Natural killer cell treated with Interleukin-12 subunit alpha and Interleukin-12 subunit beta and Interleukin-15 and Interleukin-18, amount 100 ng/mL, for 72 hours (primary cell): ENCODE measurements around the gene SEMA5B. TPM values are rescaled to one million over a fixed set of nuclear protein-coding genes. Genes with fewer than 3 reads are reported as not detected.
A peak's percentile ranks its signal among the peaks of the same experiment; 100 is the strongest.

ENCODE experiments used
- ATAC-seq, 2 donors: fragments of 150-1000 bp; cut with Tn5 transposase in 1 of 2; sonication (Bioruptor Pico), chemical (Tn5 transposase) in 1 of 2; 2 replicates each; pipeline ENCODE4 v1.10.0; 2021
- DNase-seq: peaks from one replicate; pipeline ENCODE4 v3.0.0; 2022; ENCODE audit warnings: low spot score
- H3K27ac Mint-ChIP-seq, 2 donors: 1 replicate in 1 of 2; 2 replicates in 1 of 2; pipeline ENCODE4 v1.8.0; 2022; ENCODE audit warnings: mixed read lengths in 2 of 2, mild to moderate bottlenecking in 1 of 2, moderate library complexity in 1 of 2
- H3K27me3 Mint-ChIP-seq, 2 donors: 1 replicate in 1 of 2; 2 replicates in 1 of 2; pipeline ENCODE4 v1.8.0; 2022; ENCODE audit warnings: mixed read lengths in 2 of 2
- H3K36me3 Mint-ChIP-seq: one replicate; pipeline ENCODE4 v1.8.0; 2022; ENCODE audit warnings: mixed read lengths
- H3K4me1 Mint-ChIP-seq, 2 donors: 1 replicate in 1 of 2; 2 replicates in 1 of 2; pipeline ENCODE4 v1.8.0; 2022; ENCODE audit warnings: low read depth in 2 of 2, mixed read lengths in 2 of 2, mild to moderate bottlenecking in 1 of 2
- H3K4me3 Mint-ChIP-seq: one replicate; pipeline ENCODE4 v1.8.0; 2022; ENCODE audit warnings: mixed read lengths
- H3K9me3 Mint-ChIP-seq: 2 replicates; pipeline ENCODE4 v1.8.0; 2022; ENCODE audit warnings: mixed read lengths
- total RNA-seq, 2 donors: library from RNA; stranded (reverse); gene quantifications; one replicate each; pipeline ENCODE4 v1.2.3, GENCODE V29; 2022

SEMA5B gene
- total RNA-seq, 2 donors from 2014 or later = not detected

DNA sequence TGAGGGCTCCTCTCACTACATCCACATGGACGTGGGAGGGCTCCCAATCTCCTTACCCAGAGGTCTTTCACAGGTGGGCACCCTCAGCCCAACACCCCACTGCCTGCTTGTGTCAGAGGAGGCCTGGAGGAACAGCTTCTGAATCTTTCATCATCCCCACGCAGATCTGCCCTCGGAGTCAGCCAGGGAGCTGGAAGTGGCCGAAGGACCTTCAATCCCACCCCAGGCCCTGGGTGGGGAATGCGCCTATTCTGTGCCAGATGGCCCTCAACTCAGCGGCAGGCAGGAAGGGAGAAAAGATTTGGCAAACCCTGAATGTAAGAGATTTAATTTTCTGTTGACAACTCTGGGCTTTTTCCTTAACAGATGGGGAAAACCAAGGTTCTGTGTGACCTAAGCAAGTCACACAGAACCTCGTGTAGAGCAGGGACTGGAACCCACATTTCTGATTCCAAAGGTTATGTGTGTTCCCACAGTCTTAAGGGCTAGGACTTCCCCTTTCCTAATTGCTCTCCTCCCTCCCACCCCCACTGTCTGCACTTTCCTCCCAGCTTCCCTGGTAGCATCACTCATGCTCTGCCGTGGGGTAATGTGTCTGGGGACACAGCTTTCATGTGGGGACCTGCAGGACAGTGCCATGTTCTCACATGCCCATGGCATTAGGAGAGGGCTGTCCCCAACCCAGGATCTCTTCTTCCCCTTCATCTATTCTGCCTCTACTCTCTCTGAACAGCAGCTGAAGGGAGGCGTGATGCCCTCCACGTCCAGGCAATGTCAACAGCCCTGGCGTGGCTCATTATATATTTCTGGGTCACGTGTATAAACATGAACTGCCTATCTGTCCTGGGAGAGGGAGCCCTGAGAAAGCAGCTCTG is 98.1 kb downstream of the SEMA5B start:
- Mint-ChIP-seq H3K4me1 (no peaks in the 10 kb centered on the region), H3K27ac (no peak overlapping the region), H3K36me3 (no peaks in the 10 kb centered on the region), H3K4me3 (no peak overlapping the region), H3K27me3 (peaks cover 15 to 22% of the 10 kb centered on the region in 2 donors), H3K9me3 (no peaks in the 10 kb centered on the region)
- DNase-seq = no peak
- ATAC-seq = no peak

DNA sequence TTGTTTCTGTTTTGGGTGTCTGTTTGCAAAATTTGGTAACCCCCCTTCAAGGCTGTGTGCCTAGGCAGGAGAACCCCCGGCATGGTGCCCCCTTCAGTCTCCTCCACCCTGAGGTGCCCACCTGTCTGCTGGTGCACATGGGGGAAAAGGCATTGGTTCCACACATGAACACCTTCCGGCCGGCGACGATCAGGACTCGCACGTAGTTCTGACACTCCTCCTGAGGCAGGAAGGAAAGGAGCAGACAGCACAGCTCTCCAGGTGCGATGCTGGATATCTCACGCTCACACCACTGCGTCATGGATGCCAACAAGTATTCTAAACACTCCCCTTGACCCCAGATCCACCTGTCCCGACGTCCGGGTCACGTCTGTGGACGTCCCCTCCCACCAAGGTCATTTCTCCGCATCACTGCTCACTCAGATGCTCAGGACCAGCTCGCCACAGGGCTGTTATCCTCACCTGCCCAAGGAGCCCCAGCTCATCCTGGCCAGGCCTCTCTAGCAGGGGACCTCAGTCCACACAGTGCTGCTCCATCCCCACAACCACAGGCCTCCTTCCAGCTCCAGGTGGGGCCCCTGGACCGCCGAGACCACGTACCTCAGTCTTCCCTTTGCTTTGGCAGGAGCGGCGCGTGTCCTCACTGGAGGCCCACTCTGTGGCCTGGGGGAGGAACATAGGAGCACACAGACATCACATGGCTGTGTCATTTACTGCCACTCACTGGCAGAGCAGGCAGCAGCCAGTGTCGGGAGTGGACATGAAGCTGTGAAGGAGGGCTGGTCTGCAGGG is 99.0 kb downstream of the SEMA5B start:
- DNase-seq (no peak), ATAC-seq (peak in 1 of 2 donors; percentile 16)
- peaks cover 13 to 19% of the 10 kb centered on the region in 2 donors for H3K27me3 Mint-ChIP-seq
- no peak overlapping the region for H3K27ac Mint-ChIP-seq
- H3K36me3 Mint-ChIP-seq = no peaks in the 10 kb centered on the region
- no peaks in the 10 kb centered on the region for H3K4me1 Mint-ChIP-seq
- no peaks in the 10 kb centered on the region for H3K9me3 Mint-ChIP-seq
- H3K4me3 Mint-ChIP-seq = no peak overlapping the region

DNA sequence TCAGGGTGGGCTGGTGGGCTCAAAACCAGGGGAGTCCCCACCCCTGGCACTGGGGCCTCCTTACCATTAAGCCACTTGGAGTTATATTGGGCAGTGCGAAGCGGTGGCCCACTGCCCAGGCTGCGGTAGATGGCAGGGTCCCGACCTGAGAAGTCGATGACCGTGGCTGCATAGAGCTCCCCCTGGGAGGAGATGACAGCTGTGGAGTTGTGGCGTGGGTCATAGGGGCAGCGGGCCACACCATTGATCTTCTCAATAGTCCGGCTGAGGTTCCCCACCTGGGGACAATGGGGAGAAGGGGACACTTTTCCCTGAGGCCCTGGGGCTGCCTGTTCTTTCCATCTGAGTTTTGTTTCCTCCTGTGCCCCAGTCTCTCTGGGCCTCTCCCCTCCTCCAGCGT is 99.8 kb downstream of the SEMA5B start:
- no peak overlapping the region for H3K4me3 Mint-ChIP-seq
- H3K36me3 Mint-ChIP-seq = no peaks in the 10 kb centered on the region
- no peaks in the 10 kb centered on the region for H3K9me3 Mint-ChIP-seq
- ATAC-seq (peak in 1 of 2 donors; percentile 12), DNase-seq (no peak)
- no peak overlapping the region for H3K27ac Mint-ChIP-seq
- H3K27me3 Mint-ChIP-seq = peaks cover 6 to 14% of the 10 kb centered on the region in 2 donors
- H3K4me1 Mint-ChIP-seq = no peaks in the 10 kb centered on the region

DNA sequence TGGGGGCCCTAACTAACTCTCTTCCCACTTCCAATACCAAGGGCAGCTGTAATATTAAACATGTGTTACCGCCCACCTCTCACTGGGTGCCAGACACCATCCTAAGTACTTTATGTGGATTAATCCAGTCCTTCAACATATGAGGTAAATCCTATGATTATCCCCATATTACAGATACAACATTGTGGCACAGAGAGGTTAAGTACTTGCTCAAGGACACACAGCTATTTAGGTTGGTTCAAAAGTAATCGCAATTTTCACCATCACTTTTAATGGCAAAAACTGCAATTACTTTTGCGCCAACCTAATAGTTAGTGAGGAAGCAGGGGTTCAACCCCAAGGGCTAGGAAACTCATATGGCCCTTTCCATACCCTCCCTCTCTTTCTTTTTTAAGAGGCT is 100.8 kb downstream of the SEMA5B start:
- H3K27ac Mint-ChIP-seq = no peak overlapping the region
- no peak for ATAC-seq
- no peaks in the 10 kb centered on the region for H3K36me3 Mint-ChIP-seq
- no peak for DNase-seq
- peaks cover 6 to 17% of the 10 kb centered on the region in 2 donors for H3K27me3 Mint-ChIP-seq
- no peak overlapping the region for H3K4me3 Mint-ChIP-seq
- no peaks in the 10 kb centered on the region for H3K4me1 Mint-ChIP-seq
- no peaks in the 10 kb centered on the region for H3K9me3 Mint-ChIP-seq

DNA sequence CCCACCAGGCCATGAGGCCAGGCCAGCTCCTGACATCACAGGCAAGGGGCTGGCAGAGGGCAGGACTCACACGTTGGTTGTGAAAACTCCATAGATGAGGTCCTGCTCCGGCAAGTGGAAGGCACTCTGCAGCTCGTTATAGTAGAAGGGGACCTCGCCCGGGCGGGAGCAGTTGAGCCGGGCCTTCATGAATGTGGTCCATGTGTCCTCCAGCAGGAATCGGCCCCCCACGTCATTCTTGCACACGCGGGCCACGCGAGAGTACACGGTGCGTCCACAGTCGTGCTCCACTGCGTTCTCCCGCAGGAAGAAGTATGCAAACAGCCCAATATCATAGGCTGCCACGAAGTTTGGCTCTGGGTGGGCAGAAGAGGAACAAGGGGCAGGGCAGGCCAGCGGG is 101.2 kb downstream of the SEMA5B start:
- Mint-ChIP-seq H3K4me1 (no peaks in the 10 kb centered on the region), H3K27me3 (peaks cover 4 to 17% of the 10 kb centered on the region in 2 donors), H3K4me3 (no peak overlapping the region), H3K27ac (no peak overlapping the region), H3K9me3 (no peaks in the 10 kb centered on the region), H3K36me3 (no peaks in the 10 kb centered on the region)
- ATAC-seq (no peak), DNase-seq (no peak)

DNA sequence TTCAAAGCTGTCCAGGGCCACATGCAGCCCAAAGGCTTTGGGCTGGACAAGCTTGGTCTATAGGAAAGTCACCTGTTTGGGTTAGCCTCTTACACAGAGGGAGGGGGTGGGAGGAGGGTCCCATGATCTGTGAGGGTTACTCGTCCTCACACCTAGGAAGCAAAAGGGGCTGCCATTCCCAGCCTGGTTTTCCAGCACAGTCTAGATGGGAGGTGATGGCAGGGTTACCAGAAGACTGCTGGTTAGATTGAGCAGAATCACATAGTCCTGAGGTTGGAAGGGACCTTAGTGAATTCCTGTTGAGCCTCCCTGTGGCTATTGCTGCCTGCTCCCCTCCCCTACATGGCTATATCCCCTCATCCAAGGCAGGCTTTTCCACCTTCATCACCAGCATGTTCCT is 101.8 kb downstream of the SEMA5B start:
- Mint-ChIP-seq H3K4me1 (no peaks in the 10 kb centered on the region), H3K27ac (no peak overlapping the region), H3K4me3 (no peak overlapping the region), H3K36me3 (no peaks in the 10 kb centered on the region), H3K9me3 (no peaks in the 10 kb centered on the region), H3K27me3 (peaks cover 0 to 17% of the 10 kb centered on the region in 2 donors)
- ATAC-seq (no peak), DNase-seq (no peak)

DNA sequence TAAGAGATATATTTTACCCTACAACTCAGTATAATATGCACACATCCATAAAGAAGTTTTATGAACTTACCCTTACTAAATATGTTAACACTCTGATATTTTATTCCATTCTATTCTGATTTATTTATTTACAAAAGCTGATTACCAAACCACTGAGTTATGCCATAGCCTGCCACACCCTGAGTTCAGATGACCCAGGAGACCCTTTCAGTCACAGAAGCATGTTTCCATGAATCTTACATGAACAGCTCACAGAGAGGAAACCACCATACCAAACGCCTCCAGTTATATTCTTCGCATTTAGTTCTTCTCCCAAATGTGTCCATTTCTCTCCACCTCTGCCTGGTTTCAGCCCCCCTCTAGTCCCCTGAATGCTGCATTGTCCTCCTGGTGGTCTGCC is 103.5 kb downstream of the SEMA5B start:
- H3K27ac Mint-ChIP-seq = no peak overlapping the region
- ATAC-seq (no peak), DNase-seq (no peak)
- H3K4me3 Mint-ChIP-seq = no peak overlapping the region
- no peaks in the 10 kb centered on the region for H3K36me3 Mint-ChIP-seq
- H3K27me3 Mint-ChIP-seq = peaks cover 10 to 26% of the 10 kb centered on the region in 2 donors
- no peaks in the 10 kb centered on the region for H3K4me1 Mint-ChIP-seq
- no peaks in the 10 kb centered on the region for H3K9me3 Mint-ChIP-seq

DNA sequence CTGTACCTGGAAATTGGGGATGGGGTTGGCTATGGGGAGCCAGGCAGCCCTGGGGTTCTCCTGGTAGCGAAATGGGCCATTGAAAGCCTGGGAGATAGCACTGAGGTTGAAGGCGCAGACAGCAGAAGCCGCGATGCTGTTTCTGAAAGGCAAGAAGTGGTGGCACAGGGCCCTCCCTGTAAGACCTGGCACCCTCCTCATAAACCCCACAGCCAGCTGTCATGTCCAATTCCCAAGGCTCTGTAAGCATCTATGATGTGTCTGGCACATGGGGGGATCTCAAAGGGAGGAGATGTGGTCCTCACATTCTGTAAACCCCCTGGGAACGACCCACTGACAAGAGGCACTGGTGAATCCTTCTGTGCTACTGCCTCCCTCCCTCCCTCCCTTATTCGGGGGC is 104.0 kb downstream of the SEMA5B start:
- H3K27ac Mint-ChIP-seq = no peak overlapping the region
- no peak overlapping the region for H3K4me3 Mint-ChIP-seq
- H3K27me3 Mint-ChIP-seq = peaks cover 10 to 25% of the 10 kb centered on the region in 2 donors
- ATAC-seq (no peak), DNase-seq (no peak)
- H3K36me3 Mint-ChIP-seq = no peaks in the 10 kb centered on the region
- H3K4me1 Mint-ChIP-seq = no peaks in the 10 kb centered on the region
- no peaks in the 10 kb centered on the region for H3K9me3 Mint-ChIP-seq

DNA sequence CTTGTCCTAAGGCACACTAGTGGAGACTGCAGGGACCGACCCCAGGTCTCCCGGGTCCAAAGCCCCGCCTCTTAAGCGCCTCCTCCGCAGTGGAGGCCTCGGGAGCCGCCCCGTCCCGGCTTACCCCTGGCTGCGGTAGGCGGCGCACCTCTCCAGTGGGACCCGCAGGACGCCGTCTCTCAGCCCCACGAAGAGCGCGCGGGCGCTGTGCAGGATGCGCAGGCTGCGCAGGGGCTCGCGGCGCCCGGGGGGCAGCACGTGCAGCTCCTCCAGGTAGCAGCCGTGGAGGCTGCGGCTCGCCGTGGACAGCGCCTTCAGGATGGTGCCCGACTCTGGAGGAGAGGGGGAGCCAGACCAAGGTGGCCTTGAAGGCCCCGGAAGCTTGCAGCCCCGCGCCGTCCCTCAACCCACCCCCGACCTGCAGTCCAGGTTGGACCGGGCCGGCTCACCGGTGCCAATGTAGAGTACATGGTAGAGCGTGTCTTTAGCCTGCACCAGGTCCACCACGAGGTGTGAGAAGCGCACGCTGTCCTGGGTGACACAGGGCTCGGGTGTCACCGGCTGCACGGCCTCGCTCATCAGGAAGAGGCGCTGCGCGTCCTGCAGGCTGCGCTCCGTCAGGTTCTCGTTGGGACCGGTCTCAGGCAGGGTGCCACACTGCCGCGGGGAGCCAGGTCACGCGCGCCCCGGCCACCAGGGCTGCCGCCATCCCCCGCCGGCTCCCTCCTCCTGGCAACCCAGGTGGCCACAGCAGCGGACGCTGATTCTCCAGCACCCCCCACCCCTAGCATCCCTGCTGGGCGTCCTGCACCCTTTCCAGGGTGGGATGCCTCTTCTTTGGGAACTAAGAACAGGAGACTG is 105.5 kb downstream of the SEMA5B start:
- H3K9me3 Mint-ChIP-seq = no peaks in the 10 kb centered on the region
- peaks cover 14 to 25% of the 10 kb centered on the region in 2 donors for H3K27me3 Mint-ChIP-seq
- ATAC-seq (peak; percentile 58 to 59), DNase-seq (no peak)
- no peaks in the 10 kb centered on the region for H3K4me1 Mint-ChIP-seq
- no peak overlapping the region for H3K4me3 Mint-ChIP-seq
- no peaks in the 10 kb centered on the region for H3K36me3 Mint-ChIP-seq
- no peak overlapping the region for H3K27ac Mint-ChIP-seq

DNA sequence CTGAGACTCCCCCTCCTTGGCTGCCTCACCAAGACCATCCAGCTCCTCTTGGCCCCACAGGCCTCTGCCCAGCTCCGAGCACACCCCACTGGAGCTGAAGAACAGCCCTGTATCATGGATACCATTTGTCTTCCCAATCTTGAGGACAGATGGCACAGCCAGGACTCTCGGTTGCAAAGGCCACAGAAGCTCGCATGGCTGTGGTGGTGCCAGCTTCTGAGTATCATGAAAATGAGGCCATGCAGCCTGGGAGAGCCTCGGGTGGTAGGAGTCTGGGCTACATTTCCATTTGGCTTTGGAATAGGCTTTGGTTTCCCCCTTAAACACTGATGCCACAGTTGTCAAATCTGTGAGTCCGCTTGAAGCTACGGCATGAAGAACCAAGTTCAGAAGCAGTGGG is 106.6 kb downstream of the SEMA5B start:
- no peak overlapping the region for H3K27ac Mint-ChIP-seq
- H3K4me3 Mint-ChIP-seq = no peak overlapping the region
- H3K36me3 Mint-ChIP-seq = no peaks in the 10 kb centered on the region
- no peaks in the 10 kb centered on the region for H3K4me1 Mint-ChIP-seq
- H3K9me3 Mint-ChIP-seq = no peaks in the 10 kb centered on the region
- peaks cover 18 to 31% of the 10 kb centered on the region in 2 donors for H3K27me3 Mint-ChIP-seq
- DNase-seq (no peak), ATAC-seq (no peak)

DNA sequence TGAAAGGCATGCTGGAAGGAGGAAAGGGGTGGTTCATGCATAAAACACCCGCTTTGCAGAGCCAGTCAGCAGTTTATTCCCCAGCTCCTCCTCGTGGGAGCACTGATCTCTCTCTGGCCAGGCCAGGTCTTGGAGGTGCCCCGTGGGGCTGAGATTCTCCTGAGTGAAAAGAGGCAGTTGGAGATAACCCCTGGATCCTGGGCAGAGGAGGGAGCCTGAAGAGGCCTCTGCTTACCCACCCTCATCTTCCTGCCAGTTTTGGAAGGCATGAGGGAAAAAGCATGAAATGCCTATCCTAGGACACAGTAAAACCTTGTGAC is 108.3 kb downstream of the SEMA5B start:
- ATAC-seq (no peak), DNase-seq (no peak)
- Mint-ChIP-seq H3K4me3 (no peak overlapping the region), H3K36me3 (no peaks in the 10 kb centered on the region), H3K27ac (no peak overlapping the region), H3K9me3 (no peaks in the 10 kb centered on the region), H3K4me1 (no peaks in the 10 kb centered on the region), H3K27me3 (peaks cover 21 to 34% of the 10 kb centered on the region in 2 donors)

DNA sequence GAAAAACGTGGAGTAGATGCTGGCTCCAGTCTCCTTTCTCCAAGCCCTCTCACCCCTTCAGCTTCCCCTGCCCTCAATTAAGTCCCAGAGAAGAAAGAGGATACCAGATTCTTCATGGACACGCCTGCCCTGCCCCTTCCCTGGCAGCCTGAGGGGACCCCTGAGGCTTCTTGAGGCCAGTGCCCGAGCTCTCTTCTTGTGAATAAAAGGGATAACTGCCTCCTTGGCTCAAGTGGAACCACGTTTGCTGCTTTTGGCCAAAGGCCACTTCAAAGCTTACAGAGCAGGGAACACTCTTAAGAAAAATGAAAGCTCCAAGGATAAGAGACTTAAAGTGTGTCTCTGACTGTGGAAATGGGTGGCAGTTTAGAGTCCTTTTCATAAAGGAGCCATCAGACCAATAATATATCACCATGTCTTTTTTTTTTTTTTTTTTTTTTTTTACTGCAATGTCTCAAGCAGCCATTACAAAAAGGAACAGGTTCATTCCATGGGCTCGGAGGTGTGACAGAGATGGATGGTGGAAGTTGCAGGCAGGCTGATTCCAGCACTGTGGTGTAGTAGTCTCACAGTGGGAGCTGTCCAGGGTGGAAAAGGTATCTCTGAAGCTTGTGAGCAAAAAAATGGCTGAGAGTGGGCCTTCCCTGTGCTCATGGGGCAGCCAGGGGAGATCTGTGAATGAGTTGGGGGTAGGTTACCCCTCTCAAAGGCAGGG is 108.8 kb downstream of the SEMA5B start:
- ATAC-seq (no peak), DNase-seq (no peak)
- no peak overlapping the region for H3K4me3 Mint-ChIP-seq
- no peaks in the 10 kb centered on the region for H3K36me3 Mint-ChIP-seq
- no peak overlapping the region for H3K27ac Mint-ChIP-seq
- H3K27me3 Mint-ChIP-seq = peaks cover 26 to 38% of the 10 kb centered on the region in 2 donors
- peaks cover 0 to 3% of the 10 kb centered on the region in 2 donors for H3K4me1 Mint-ChIP-seq
- H3K9me3 Mint-ChIP-seq = no peaks in the 10 kb centered on the region

DNA sequence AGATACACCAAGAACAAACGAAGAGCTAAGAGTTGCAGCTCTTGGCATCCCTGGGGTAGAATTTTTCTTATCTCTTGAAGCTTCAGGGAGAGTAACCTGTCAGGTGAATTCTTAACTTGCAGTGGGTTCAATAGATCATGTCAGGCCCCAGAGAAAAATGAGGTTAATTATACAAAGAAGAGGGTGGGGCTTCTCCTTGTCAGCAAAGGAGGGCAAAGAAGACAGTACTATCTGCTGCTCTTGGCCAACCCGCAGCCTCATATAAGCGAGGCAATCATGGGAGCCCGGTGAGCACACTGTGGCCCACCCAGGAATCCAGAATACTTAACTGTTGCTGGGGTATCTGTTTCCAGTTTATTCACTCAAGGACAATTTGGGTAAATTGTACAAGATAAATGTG is 110.2 kb downstream of the SEMA5B start:
- ATAC-seq (no peak), DNase-seq (no peak)
- Mint-ChIP-seq H3K9me3 (no peaks in the 10 kb centered on the region), H3K4me3 (no peak overlapping the region), H3K4me1 (peaks cover 0 to 3% of the 10 kb centered on the region in 2 donors), H3K36me3 (no peaks in the 10 kb centered on the region), H3K27me3 (peaks cover 27 to 35% of the 10 kb centered on the region in 2 donors), H3K27ac (no peak overlapping the region)
